ENCODE data around the gene REXO1.

Gene REXO1

GRCh38 chr19:1813192-1814182, 34.8 kb downstream of the REXO1 start (continued):
- TF ChIP-seq ZNF416 (tag by site-specific recombination; IDR thresholded peaks at IDR 0.05) (no peak), ZBTB17 (tag by site-specific recombination; IDR thresholded peaks at IDR 0.05) (no peak), ZNF146 (tag by site-specific recombination; IDR thresholded peaks at IDR 0.05) (no peak), ZNF19 (tag by site-specific recombination; IDR thresholded peaks at IDR 0.05; ENCODE audit: low read depth) (no peak)

GRCh38 chr19:1812426-1813191, 35.7 kb downstream of the REXO1 start:
- ChIA-PET CTCF (interaction anchor here (2.3 kb wide), 1 partner anchor 25 kb away, joined by 15 read pairs; no protein-coding TSS in a partner anchor), POLR2A (no interaction called here)
- Histone ChIP-seq H3K36me3 (ENCODE audit: control insufficient read depth in 2 of 2, insufficient read depth in 1 of 2, low read length in 2 of 2) (peaks cover 0 to 27% of the 10 kb centered on the region in 2 experiments; a peak in 1 of 3 replicates), H3K4me3 (ENCODE audit: low read depth, low read length) (peak overlapping the region; percentile 48), H3K9me3 (ENCODE audit: control insufficient read depth, insufficient read depth, low read depth, low read length) (no peaks in the 10 kb centered on the region), H3K27ac (ENCODE audit: extremely low read depth, low read depth, low read length) (peak overlapping the region; percentile 24; the same call in 1 of the 2 replicates), H3K4me1 (ENCODE audit: control insufficient read depth, insufficient read depth, low read length) (no peaks in the 10 kb centered on the region)
- no peak for TF ChIP-seq ZNF23 (tag by site-specific recombination; IDR thresholded peaks at IDR 0.05; ENCODE audit: borderline replicate concordance)
- TF ChIP-seq ZNF626 (tag by site-specific recombination; IDR thresholded peaks at IDR 0.05): no peak
- TF ChIP-seq SCRT2 (tag by site-specific recombination; IDR thresholded peaks at IDR 0.05): no peak
- TF ChIP-seq ZNF530 (tag by site-specific recombination; IDR thresholded peaks at IDR 0.05; ENCODE audit: low read depth): no peak
- TF ChIP-seq ZNF660 (tag by site-specific recombination; IDR thresholded peaks at IDR 0.05): no peak
- no peak for TF ChIP-seq ZNF157 (tag by site-specific recombination; IDR thresholded peaks at IDR 0.05)
- TF ChIP-seq ZNF341 (tag by site-specific recombination; IDR thresholded peaks at IDR 0.05; ENCODE audit: low read depth): no peak; the same call in 1 of the 2 replicates
- TF ChIP-seq ZNF707 (tag by site-specific recombination; IDR thresholded peaks at IDR 0.05): no peak
- TF ChIP-seq ZNF777 (tag by site-specific recombination; IDR thresholded peaks at IDR 0.05; ENCODE audit: borderline replicate concordance): no peak
- no peak for TF ChIP-seq ZNF324 (tag by site-specific recombination; IDR thresholded peaks at IDR 0.05)
- TF ChIP-seq ZNF692 (tag by site-specific recombination; IDR thresholded peaks at IDR 0.05): peak; percentile 86
- TF ChIP-seq REST (tag by site-specific recombination; IDR thresholded peaks at IDR 0.05): no peak; the same call in 1 of the 2 replicates
- peak; percentile 60 for TF ChIP-seq ZBTB20 (tag by site-specific recombination; IDR thresholded peaks at IDR 0.05)
- TF ChIP-seq ZNF76 (tag by site-specific recombination; IDR thresholded peaks at IDR 0.05; ENCODE audit: borderline replicate concordance, low read depth): 0 out of 2 replicates have a peak, but pooled peaks have one; percentile 10
- no peak for TF ChIP-seq ZNF138 (tag by site-specific recombination; IDR thresholded peaks at IDR 0.05; ENCODE audit: borderline replicate concordance)
- no peak for TF ChIP-seq ZNF596 (tag by site-specific recombination; IDR thresholded peaks at IDR 0.05)
- TF ChIP-seq ZBTB21 (tag by site-specific recombination; IDR thresholded peaks at IDR 0.05): no peak
- peak; percentile 78 for TF ChIP-seq ZBTB17 (tag by site-specific recombination; IDR thresholded peaks at IDR 0.05)
- TF ChIP-seq HOXC10 (CRISPR knock-in tag; IDR thresholded peaks at IDR 0.05): no peak
- no peak for TF ChIP-seq ZNF549 (tag by site-specific recombination; IDR thresholded peaks at IDR 0.05)
- no peak for TF ChIP-seq PRDM6 (tag by site-specific recombination; IDR thresholded peaks at IDR 0.05)
- TF ChIP-seq, protein P1, sequence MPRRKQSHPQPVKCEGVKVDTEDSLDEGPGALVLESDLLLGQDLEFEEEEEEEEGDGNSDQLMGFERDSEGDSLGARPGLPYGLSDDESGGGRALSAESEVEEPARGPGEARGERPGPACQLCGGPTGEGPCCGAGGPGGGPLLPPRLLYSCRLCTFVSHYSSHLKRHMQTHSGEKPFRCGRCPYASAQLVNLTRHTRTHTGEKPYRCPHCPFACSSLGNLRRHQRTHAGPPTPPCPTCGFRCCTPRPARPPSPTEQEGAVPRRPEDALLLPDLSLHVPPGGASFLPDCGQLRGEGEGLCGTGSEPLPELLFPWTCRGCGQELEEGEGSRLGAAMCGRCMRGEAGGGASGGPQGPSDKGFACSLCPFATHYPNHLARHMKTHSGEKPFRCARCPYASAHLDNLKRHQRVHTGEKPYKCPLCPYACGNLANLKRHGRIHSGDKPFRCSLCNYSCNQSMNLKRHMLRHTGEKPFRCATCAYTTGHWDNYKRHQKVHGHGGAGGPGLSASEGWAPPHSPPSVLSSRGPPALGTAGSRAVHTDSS (tag by site-specific recombination; IDR thresholded peaks at IDR 0.05): no peak

All from HEK293 (cell line).